ENCODE data around the gene DDB1.

DDB1 gene

GRCh38 chr11:61307354-61307753, 25.6 kb downstream of the DDB1 start:
- TF ChIP-seq EZH2phosphoT487 (IDR thresholded peaks at IDR 0.05; ENCODE audit: borderline replicate concordance, low read length): no peak
- TF ChIP-seq, protein P1, sequence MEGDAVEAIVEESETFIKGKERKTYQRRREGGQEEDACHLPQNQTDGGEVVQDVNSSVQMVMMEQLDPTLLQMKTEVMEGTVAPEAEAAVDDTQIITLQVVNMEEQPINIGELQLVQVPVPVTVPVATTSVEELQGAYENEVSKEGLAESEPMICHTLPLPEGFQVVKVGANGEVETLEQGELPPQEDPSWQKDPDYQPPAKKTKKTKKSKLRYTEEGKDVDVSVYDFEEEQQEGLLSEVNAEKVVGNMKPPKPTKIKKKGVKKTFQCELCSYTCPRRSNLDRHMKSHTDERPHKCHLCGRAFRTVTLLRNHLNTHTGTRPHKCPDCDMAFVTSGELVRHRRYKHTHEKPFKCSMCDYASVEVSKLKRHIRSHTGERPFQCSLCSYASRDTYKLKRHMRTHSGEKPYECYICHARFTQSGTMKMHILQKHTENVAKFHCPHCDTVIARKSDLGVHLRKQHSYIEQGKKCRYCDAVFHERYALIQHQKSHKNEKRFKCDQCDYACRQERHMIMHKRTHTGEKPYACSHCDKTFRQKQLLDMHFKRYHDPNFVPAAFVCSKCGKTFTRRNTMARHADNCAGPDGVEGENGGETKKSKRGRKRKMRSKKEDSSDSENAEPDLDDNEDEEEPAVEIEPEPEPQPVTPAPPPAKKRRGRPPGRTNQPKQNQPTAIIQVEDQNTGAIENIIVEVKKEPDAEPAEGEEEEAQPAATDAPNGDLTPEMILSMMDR (IDR thresholded peaks at IDR 0.05; ENCODE audit: low read depth, low read length, poor library complexity, severe bottlenecking): no peak
- no peaks in the 10 kb centered on the region for H3K79me2 ChIP-seq (ENCODE audit: control insufficient read depth, low read length)
- no peaks in the 10 kb centered on the region for H3F3A ChIP-seq (ENCODE audit: control insufficient read depth, insufficient read depth)
- no peaks in the 10 kb centered on the region for H3K9me2 ChIP-seq (replicated peaks; ENCODE audit: control insufficient read depth, low read length)
- no peak overlapping the region for H3K4me2 ChIP-seq (ENCODE audit: low read length)
- H3K4me1 ChIP-seq (ENCODE audit: control insufficient read depth, low read length): no peaks in the 10 kb centered on the region
- no peaks in the 10 kb centered on the region for H3K9me3 ChIP-seq (ENCODE audit: control insufficient read depth, insufficient read depth, low read length)
- H3K4me3 ChIP-seq (ENCODE audit: low read length): no peak overlapping the region
- H3K27ac ChIP-seq (ENCODE audit: low read depth, low read length): no peak overlapping the region
- peaks cover 96% of the 10 kb centered on the region for H3K36me3 ChIP-seq (ENCODE audit: control insufficient read depth, low read length)
- H3K27me3 ChIP-seq (ENCODE audit: control insufficient read depth, low read length): no peaks in the 10 kb centered on the region
- H4K20me1 ChIP-seq (ENCODE audit: control insufficient read depth, insufficient read depth, low read depth, low read length): no peaks in the 10 kb centered on the region

DNA sequence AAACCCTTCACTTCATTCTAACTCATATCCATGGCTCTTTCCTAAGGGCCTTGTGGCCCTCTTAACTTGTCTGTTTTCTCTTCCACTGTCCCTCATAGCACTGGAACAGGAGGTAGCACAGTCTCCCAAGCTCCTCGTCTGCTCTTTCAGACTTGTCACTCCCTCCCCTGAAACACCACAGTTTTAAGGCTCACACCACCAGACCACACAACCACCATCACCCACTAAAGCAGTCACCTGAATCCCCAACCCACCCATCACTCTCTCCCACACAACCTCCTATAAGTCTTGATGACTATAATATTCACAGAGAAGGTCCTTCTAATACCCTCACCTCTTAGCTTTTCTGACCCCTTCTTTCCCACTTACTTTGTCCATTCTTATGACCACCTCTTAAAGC, 26.7 kb downstream of the DDB1 start:
- H3K27me3 ChIP-seq (ENCODE audit: control insufficient read depth, low read length): no peaks in the 10 kb centered on the region
- H3F3A ChIP-seq (ENCODE audit: control insufficient read depth, insufficient read depth): no peaks in the 10 kb centered on the region
- peaks cover 96% of the 10 kb centered on the region for H3K36me3 ChIP-seq (ENCODE audit: control insufficient read depth, low read length)
- no peaks in the 10 kb centered on the region for H3K79me2 ChIP-seq (ENCODE audit: control insufficient read depth, low read length)
- H3K4me2 ChIP-seq (ENCODE audit: low read length): no peak overlapping the region
- H3K4me1 ChIP-seq (ENCODE audit: control insufficient read depth, low read length): no peaks in the 10 kb centered on the region
- H3K27ac ChIP-seq (ENCODE audit: low read depth, low read length): no peak overlapping the region
- TF ChIP-seq, protein P1 (IDR thresholded peaks at IDR 0.05; ENCODE audit: low read depth, low read length, poor library complexity, severe bottlenecking): no peak
- TF ChIP-seq EZH2phosphoT487 (IDR thresholded peaks at IDR 0.05; ENCODE audit: borderline replicate concordance, low read length): no peak
- H3K9me2 ChIP-seq (replicated peaks; ENCODE audit: control insufficient read depth, low read length): no peaks in the 10 kb centered on the region
- H4K20me1 ChIP-seq (ENCODE audit: control insufficient read depth, insufficient read depth, low read depth, low read length): no peaks in the 10 kb centered on the region; the same call in 1 of the 2 replicates
- no peak overlapping the region for H3K4me3 ChIP-seq (ENCODE audit: low read length)
- no peaks in the 10 kb centered on the region for H3K9me3 ChIP-seq (ENCODE audit: control insufficient read depth, insufficient read depth, low read length)

DNA sequence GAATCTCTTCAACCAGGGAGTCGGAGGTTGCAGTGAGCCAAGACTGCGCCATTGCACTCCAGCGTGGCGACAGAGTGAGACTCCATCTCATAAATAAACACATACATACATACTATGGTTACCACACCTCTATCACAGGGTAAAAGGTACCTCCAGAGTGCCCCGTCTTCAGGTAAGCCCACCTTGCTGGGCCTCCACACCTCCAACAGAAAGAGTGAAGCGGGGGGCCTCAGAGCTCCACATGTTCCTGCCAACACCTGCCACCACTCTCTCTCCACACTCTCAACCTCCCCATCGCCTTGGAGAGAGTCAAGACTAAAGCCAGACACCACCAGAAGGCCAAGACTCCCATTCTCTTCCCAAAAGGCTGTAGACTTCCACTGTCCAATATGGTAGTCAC, 27.5 kb downstream of the DDB1 start:
- Histone ChIP-seq H3K79me2 (ENCODE audit: control insufficient read depth, low read length) (no peaks in the 10 kb centered on the region), H3K4me1 (ENCODE audit: control insufficient read depth, low read length) (no peaks in the 10 kb centered on the region), H3K27ac (ENCODE audit: low read depth, low read length) (no peak overlapping the region), H3K27me3 (ENCODE audit: control insufficient read depth, low read length) (no peaks in the 10 kb centered on the region), H3K36me3 (ENCODE audit: control insufficient read depth, low read length) (peaks cover 96% of the 10 kb centered on the region), H3F3A (ENCODE audit: control insufficient read depth, insufficient read depth) (no peaks in the 10 kb centered on the region), H3K4me3 (ENCODE audit: low read length) (no peak overlapping the region), H4K20me1 (ENCODE audit: control insufficient read depth, insufficient read depth, low read depth, low read length) (no peaks in the 10 kb centered on the region; the same call in 1 of the 2 replicates), H3K4me2 (ENCODE audit: low read length) (no peak overlapping the region), H3K9me2 (replicated peaks; ENCODE audit: control insufficient read depth, low read length) (no peaks in the 10 kb centered on the region), H3K9me3 (ENCODE audit: control insufficient read depth, insufficient read depth, low read length) (no peaks in the 10 kb centered on the region)
- TF ChIP-seq EZH2phosphoT487 (IDR thresholded peaks at IDR 0.05; ENCODE audit: borderline replicate concordance, low read length): no peak
- TF ChIP-seq, protein P1 (IDR thresholded peaks at IDR 0.05; ENCODE audit: low read depth, low read length, poor library complexity, severe bottlenecking): no peak
